ENCODE data around the gene KCNK17.

DNA sequence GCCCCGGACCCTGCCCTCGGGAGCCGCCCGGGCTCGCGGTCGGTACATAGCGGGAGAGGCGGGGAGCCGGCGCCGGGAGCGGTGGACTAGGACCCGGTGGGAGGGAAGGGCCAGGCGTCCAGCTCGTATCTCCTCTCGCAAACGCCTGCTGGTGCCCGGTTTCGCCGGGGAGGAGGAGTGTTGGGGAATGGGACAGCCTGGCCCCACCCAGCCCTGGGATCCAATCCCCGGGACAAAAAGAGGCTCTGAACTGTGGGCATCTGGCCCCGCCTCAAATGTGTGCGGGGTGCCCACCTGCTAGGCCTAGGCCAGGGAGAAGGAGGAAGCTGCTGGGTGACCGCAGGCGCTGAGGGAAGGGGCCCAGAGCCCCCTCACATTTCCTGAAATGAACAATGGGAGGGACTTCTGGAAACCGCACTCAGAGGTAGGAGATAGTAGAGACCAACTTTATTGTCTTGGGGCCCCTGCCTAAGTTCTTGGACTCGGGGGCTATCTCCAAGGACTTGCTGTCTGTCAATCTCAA, at the start of gene KCNK17:
- TF ChIP-seq CTCF (IDR thresholded peaks at IDR 0.05; ENCODE audit: insufficient read depth, low read depth, low read length) (no peak), EZH2 (IDR thresholded peaks at IDR 0.05; ENCODE audit: insufficient read depth, low read length) (no peak)

Measured in astrocyte (in vitro differentiated cells and primary cell).